K562 (cell line): ENCODE measurements around the gene UBL3. TPM values are rescaled to one million over a fixed set of nuclear protein-coding genes. Genes with fewer than 3 reads are reported as not detected.

Experiments
- ETS1 ChIP-seq: conservative IDR thresholded peaks from 2 replicates; pipeline ENCODE4 v1.6.1; 2011; ENCODE audit warnings: low read depth, mild to moderate bottlenecking, low read length; ENCODE audit not compliant: control insufficient read depth
- GTF2A2 ChIP-seq: IDR thresholded peaks from 2 replicates; pipeline ENCODE4 v1.6.1; 2016; ENCODE audit warnings: mild to moderate bottlenecking, missing genetic modification characterization, missing compliant biosample characterization
- JUND ChIP-seq, 2 experiments: IDR thresholded peaks; 2 replicates in 1 of 2; 3 replicates in 1 of 2; pipeline ENCODE4 v1.6.1; 2011; ENCODE audit warnings: borderline replicate concordance in 2 of 2, low read depth in 2 of 2, low read length in 2 of 2, improper control_type of control experiment in 1 of 2, missing biosample characterization in 1 of 2, missing genetic modification characterization in 1 of 2, missing genetic modification reagents in 1 of 2
- MYC ChIP-seq, 2 experiments: fragments of 250-450 bp in 1 of 2; sonication (Bioruptor Pico) in 1 of 2; IDR thresholded peaks; 2 replicates each; pipeline versions ENCODE4 v1.5.1 to v1.6.1; 2012 to 2021; ENCODE audit warnings: low read depth in 2 of 2, borderline replicate concordance in 1 of 2, improper control_type of control experiment in 1 of 2, low read length in 1 of 2, mild to moderate bottlenecking in 1 of 2, moderate library complexity in 1 of 2
- NONO ChIP-seq, 2 experiments: fragments of 200-400 bp in 1 of 2; fragments of 450-650 bp in 1 of 2; formaldehyde crosslinking in 1 of 2; IDR thresholded peaks; 2 replicates each; pipeline ENCODE4 v1.6.1; 2017; ENCODE audit warnings: low read depth in 2 of 2, mild to moderate bottlenecking in 2 of 2, moderate library complexity in 2 of 2, low read length in 1 of 2
- REST ChIP-seq, 2 experiments: fragments of 450-650 bp; formaldehyde crosslinking in 1 of 2; IDR thresholded peaks; 2 replicates each; pipeline versions ENCODE4 v1.4.0 to v1.6.1; 2014 to 2020; ENCODE audit warnings: mild to moderate bottlenecking in 2 of 2, borderline replicate concordance in 1 of 2, low read depth in 1 of 2
- RNF2 ChIP-seq: sonication (generic); IDR thresholded peaks from 2 replicates; pipeline ENCODE4 v1.6.1; 2016
- ZBTB11 ChIP-seq, 3 experiments: fragments of 200-800 bp in 1 of 3; fragments of 250-450 bp in 1 of 3; fragments of 450-650 bp in 1 of 3; sonication (Bioruptor Pico) in 1 of 3; sonication (Bioruptor generic) in 1 of 3; formaldehyde crosslinking in 1 of 3; IDR thresholded peaks; 2 replicates each; pipeline versions ENCODE4 v1.6.1 to v1.8.0; 2016 to 2022; ENCODE audit warnings: mild to moderate bottlenecking in 2 of 3, missing genetic modification characterization in 2 of 3, missing compliant biosample characterization in 1 of 3, moderate library complexity in 1 of 3
- ZFP1 ChIP-seq: fragments of 450-650 bp; formaldehyde crosslinking; IDR thresholded peaks from 2 replicates; pipeline ENCODE4 v1.4.0; 2020; ENCODE audit warnings: mild to moderate bottlenecking, mixed read lengths
- ZNF217 ChIP-seq: sonication (generic); formaldehyde crosslinking; IDR thresholded peaks from 2 replicates; pipeline ENCODE4 v1.8.0; 2022; ENCODE audit warnings: mild to moderate bottlenecking, missing genetic modification reagents
- polyA plus RNA-seq, 8 experiments: library from polyadenylated mRNA; depleted of rRNA in 4 of 8; stranded (reverse) in 5 of 8; unstranded in 3 of 8; fragments of >200 nt; fragmentation: Nextera tagmentation in 2 of 8; fragmentation: Illumina TruSeq in 1 of 8; extraction: Ambion mirVana in 2 of 8; extraction: Trizol in 1 of 8; gene quantifications; 2 replicates each; pipeline versions ENCODE4 v1.2.1 to v1.2.3, GENCODE V29; 2011 to 2014; ENCODE audit warnings: inconsistent platforms in 1 of 8, missing spikeins in 1 of 8
- total RNA-seq, 7 experiments: library from RNA; depleted of rRNA in 6 of 7; stranded (reverse); fragments of >200 nt in 6 of 7; fragmentation: Illumina TruSeq in 2 of 7; extraction: Trizol in 2 of 7; gene quantifications; 2 replicates each; pipeline versions ENCODE4 v1.2.1 to v1.2.3, GENCODE V29; 2011 to 2021; ENCODE audit warnings: low replicate concordance in 1 of 7

UBL3 gene
- total and polyA plus RNA-seq, 9 of the 15 experiments (the other 6 are each of a cell fraction or from before 2014, with no cell fraction given), result 0.64 to 2.4 (median 1.8) TPM

GRCh38 chr13:29850213-29850898 is at the start of gene UBL3 (continued):
- peak in 1 of 3 experiments; percentile 48; a peak in 1 of 6 replicates for TF ChIP-seq ZBTB11 (CRISPR knock-in tag; IDR thresholded peaks at IDR 0.05)
- TF ChIP-seq ETS1, result 0 out of 2 replicates have a peak, but pooled peaks have one; percentile 46
- TF ChIP-seq JUND (IDR thresholded peaks at IDR 0.05; ENCODE audit: borderline replicate concordance, low read depth, low read length), result 0 out of 2 replicates have a peak, but pooled peaks have one; percentile 13
- TF ChIP-seq JUND (tag; IDR thresholded peaks at IDR 0.05; ENCODE audit: borderline replicate concordance, low read depth, low read length), result no peak
- TF ChIP-seq REST (IDR thresholded peaks at IDR 0.05; ENCODE audit: borderline replicate concordance), result no peak
- TF ChIP-seq REST (CRISPR knock-in tag; IDR thresholded peaks at IDR 0.05; ENCODE audit: low read depth), result no peak
- TF ChIP-seq MYC (IDR thresholded peaks at IDR 0.05; ENCODE audit: low read depth, low read length), result no peak
- TF ChIP-seq MYC (CRISPR knock-in tag; IDR thresholded peaks at IDR 0.05; ENCODE audit: borderline replicate concordance, low read depth), result no peak
- TF ChIP-seq NONO (IDR thresholded peaks at IDR 0.05; ENCODE audit: low read depth in 2 of 2, low read length in 1 of 2), result no peak
- TF ChIP-seq ZNF217, result no peak
- TF ChIP-seq GTF2A2, result no peak
- TF ChIP-seq ZFP1, result no peak
- TF ChIP-seq RNF2, result no peak
